OCI-LY7 (cell line): ENCODE data around the gene CDC40.

ENCODE experiments used
- EZH2phosphoT487 ChIP-seq: fragments of 200-600 bp; sonication (generic); IDR thresholded peaks from 2 replicates; pipeline ENCODE4 v1.6.1; 2018; ENCODE audit warnings: low read depth, borderline replicate concordance, mild to moderate bottlenecking, mixed run types, antibody characterized with exemption, low read length, moderate library complexity, mixed read lengths
- TF ChIP-seq, protein P1 (sequence below): fragments of 200-600 bp; sonication (generic); conservative IDR thresholded peaks from 2 replicates; pipeline ENCODE4 v1.5.1; 2014; ENCODE audit warnings: mild to moderate bottlenecking, antibody characterized with exemption, low read length, moderate library complexity, mixed read lengths

DNA sequence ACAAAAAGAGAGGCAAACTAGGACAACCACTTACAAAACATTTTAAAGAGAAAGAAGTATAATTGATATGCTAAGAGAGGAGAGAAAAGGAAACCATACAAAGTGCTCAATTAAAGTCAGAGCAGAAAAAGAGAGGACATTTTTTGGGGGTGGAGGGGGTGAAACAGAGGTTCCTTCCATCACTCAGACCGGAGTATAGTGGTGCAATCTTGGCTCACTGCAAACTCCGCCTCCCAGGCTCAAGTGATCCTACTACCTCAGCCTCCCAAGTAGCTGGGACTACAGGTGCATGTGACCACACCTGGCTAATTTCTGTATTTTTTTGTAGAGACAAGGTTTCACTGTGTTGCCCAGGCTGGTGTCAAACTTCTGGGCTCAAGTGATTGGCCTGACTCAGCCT is 10.1 kb upstream of the CDC40 start:
- TF ChIP-seq, protein P1, sequence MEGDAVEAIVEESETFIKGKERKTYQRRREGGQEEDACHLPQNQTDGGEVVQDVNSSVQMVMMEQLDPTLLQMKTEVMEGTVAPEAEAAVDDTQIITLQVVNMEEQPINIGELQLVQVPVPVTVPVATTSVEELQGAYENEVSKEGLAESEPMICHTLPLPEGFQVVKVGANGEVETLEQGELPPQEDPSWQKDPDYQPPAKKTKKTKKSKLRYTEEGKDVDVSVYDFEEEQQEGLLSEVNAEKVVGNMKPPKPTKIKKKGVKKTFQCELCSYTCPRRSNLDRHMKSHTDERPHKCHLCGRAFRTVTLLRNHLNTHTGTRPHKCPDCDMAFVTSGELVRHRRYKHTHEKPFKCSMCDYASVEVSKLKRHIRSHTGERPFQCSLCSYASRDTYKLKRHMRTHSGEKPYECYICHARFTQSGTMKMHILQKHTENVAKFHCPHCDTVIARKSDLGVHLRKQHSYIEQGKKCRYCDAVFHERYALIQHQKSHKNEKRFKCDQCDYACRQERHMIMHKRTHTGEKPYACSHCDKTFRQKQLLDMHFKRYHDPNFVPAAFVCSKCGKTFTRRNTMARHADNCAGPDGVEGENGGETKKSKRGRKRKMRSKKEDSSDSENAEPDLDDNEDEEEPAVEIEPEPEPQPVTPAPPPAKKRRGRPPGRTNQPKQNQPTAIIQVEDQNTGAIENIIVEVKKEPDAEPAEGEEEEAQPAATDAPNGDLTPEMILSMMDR, result no peak
- no peak for TF ChIP-seq EZH2phosphoT487
